HG03095 (cell line): Measurements from ENCODE around the gene COP1.
"Not testable (repeated sequence)": the region's sequence is repeated elsewhere in the genome, so short reads cannot be mapped to it uniquely, and the experiment has no call there.

Experiments used
- ATAC-seq: cut with Tn5 transposase; IDR thresholded peaks from one replicate; pipeline ENCODE4 v1.9.1; 2021; ENCODE audit warnings: moderate library complexity; ENCODE audit not compliant: unreplicated experiment

The COP1 gene

GRCh38 chr1:176141449-176141848, 65.6 kb downstream of the COP1 start:
- no peak for ATAC-seq

- ATAC-seq, result no peak
Measured at GRCh38 chr1:176136891-176137290, 70.2 kb downstream of the COP1 start.

- ATAC-seq, result no peak
Measured at GRCh38 chr1:176134666-176135065, 72.4 kb downstream of the COP1 start.

- ATAC-seq, result no peak
Measured at GRCh38 chr1:176122282-176122681, 84.8 kb downstream of the COP1 start.

GRCh38 chr1:176119549-176119948, 87.5 kb downstream of the COP1 start:
- ATAC-seq, result no peak

GRCh38 chr1:176118985-176119384, 88.1 kb downstream of the COP1 start:
- ATAC-seq, result no peak

- ATAC-seq, result no peak
Measured at GRCh38 chr1:176111835-176112234, 95.3 kb downstream of the COP1 start.

- no peak for ATAC-seq
Measured at GRCh38 chr1:176110203-176110602, 96.9 kb downstream of the COP1 start.

- ATAC-seq, result no peak
Measured at GRCh38 chr1:176102768-176103350, 104.2 kb downstream of the COP1 start.

GRCh38 chr1:176101951-176102642, 105.0 kb downstream of the COP1 start:
- no peak for ATAC-seq

- no peak for ATAC-seq
Measured at GRCh38 chr1:176098560-176098959, 108.5 kb downstream of the COP1 start.

- ATAC-seq, result no peak
Measured at GRCh38 chr1:176096015-176096414, 111.1 kb downstream of the COP1 start.

GRCh38 chr1:176090766-176091165, 116.3 kb downstream of the COP1 start:
- ATAC-seq, result no peak

- ATAC-seq, result not testable (repeated sequence)
Measured at GRCh38 chr1:176087746-176088145, 119.3 kb downstream of the COP1 start.

GRCh38 chr1:176073524-176074157, 133.4 kb downstream of the COP1 start:
- ATAC-seq, result peak; percentile 57

GRCh38 chr1:176068901-176069300, 138.2 kb downstream of the COP1 start:
- no peak for ATAC-seq

- no peak for ATAC-seq
Measured at GRCh38 chr1:176068256-176068655, 138.8 kb downstream of the COP1 start.

GRCh38 chr1:176066709-176067108, 140.4 kb downstream of the COP1 start:
- no peak for ATAC-seq

- no peak for ATAC-seq
Measured at GRCh38 chr1:176058686-176059085, 148.4 kb downstream of the COP1 start.

- no peak for ATAC-seq
Measured at GRCh38 chr1:176056312-176056711, 150.8 kb downstream of the COP1 start.

GRCh38 chr1:176055398-176055797, 151.7 kb downstream of the COP1 start:
- no peak for ATAC-seq

GRCh38 chr1:176051902-176052518, 155.1 kb downstream of the COP1 start:
- ATAC-seq, result no peak
